ENCODE measurements around the gene CDKN1A. TPM values are rescaled to one million over a fixed set of nuclear protein-coding genes. Genes with fewer than 3 reads are reported as not detected.

CDKN1A gene
- total RNA-seq, 4 donors from 2014 or later: 143 to 200 (median 181) TPM

DNA sequence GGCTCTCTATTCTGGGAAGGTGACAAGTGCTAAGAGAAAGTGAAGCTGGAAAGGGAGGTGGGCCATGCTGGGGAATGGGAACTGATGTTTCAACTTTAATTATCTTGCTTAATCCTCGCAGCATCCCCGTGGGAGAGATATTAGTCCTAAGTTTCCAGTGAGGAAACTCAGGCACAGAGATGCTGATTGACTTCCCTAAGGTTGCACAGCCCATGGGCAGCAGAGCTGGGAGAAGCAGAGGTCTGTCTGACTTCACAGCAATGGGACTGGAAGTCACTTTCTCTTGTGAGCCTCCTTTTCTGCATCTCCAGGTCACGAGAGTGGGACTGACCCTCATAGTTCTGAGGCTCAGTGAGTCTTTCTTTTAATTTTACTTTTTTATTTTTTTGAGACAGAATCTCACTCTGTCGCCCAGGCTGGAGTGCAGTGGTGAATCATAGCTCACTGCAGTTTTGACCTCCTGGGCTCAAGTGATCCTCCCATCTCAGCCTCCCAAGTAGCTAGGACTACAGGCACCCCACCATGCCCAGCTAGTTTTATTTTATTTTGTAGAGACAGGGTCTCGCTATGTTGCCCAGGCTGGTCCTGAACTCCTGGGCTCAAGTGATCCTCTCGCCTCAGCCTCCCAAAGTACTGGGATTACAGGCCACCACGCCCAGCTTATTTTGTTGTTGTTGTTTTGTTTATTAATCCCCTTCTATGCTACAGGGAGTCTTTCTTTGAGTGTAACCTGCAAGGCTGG is 21.7 kb downstream of the CDKN1A start:
- intact Hi-C loops (cut with DNase I; ENCODE audit: low total_unique reads): no loop called here
- TF ChIP-seq POLR2A (IDR thresholded peaks at IDR 0.05): no peak
- TF ChIP-seq, protein P1, sequence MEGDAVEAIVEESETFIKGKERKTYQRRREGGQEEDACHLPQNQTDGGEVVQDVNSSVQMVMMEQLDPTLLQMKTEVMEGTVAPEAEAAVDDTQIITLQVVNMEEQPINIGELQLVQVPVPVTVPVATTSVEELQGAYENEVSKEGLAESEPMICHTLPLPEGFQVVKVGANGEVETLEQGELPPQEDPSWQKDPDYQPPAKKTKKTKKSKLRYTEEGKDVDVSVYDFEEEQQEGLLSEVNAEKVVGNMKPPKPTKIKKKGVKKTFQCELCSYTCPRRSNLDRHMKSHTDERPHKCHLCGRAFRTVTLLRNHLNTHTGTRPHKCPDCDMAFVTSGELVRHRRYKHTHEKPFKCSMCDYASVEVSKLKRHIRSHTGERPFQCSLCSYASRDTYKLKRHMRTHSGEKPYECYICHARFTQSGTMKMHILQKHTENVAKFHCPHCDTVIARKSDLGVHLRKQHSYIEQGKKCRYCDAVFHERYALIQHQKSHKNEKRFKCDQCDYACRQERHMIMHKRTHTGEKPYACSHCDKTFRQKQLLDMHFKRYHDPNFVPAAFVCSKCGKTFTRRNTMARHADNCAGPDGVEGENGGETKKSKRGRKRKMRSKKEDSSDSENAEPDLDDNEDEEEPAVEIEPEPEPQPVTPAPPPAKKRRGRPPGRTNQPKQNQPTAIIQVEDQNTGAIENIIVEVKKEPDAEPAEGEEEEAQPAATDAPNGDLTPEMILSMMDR (IDR thresholded peaks at IDR 0.05): no peak
- 83 to 89% methylated on average over 7 of the region's 7 CpGs for WGBS, 2 donors
- peak in 1 of 2 donors; percentile 31 for DNase-seq (ENCODE audit: low spot score in 2 of 2)
- no peak overlapping the region for H3K4me3 ChIP-seq (ENCODE audit: low read depth, poor library complexity, severe bottlenecking)

DNA sequence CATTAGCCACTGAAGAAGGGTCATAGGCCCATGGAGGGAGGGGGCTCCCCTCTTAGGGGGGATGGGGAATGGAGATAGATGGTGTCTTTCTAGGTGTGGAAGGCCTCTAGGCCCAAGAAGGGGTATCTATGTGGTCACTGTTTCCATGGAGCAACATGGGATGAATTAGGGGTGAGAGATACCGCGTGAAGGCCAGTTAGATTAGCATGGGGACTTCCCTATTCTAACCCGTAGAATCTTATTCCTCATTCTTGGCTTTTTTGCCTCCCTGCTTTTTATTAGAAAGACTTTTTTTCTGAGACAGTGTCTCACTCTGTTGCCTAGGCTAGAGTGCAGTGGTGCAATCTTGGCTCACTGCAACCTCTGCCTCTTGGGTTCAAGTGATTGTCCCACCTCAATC is 22.3 kb downstream of the CDKN1A start:
- 83% methylated on average over 3 of the region's 3 CpGs for WGBS, 2 donors
- DNase-seq (ENCODE audit: low spot score in 2 of 2): peak in 1 of 2 donors; percentile 49
- TF ChIP-seq POLR2A (IDR thresholded peaks at IDR 0.05): no peak
- TF ChIP-seq, protein P1 (IDR thresholded peaks at IDR 0.05): no peak
- intact Hi-C loops (cut with DNase I; ENCODE audit: low total_unique reads): no loop called here
- H3K4me3 ChIP-seq (ENCODE audit: low read depth, poor library complexity, severe bottlenecking): no peak overlapping the region

DNA sequence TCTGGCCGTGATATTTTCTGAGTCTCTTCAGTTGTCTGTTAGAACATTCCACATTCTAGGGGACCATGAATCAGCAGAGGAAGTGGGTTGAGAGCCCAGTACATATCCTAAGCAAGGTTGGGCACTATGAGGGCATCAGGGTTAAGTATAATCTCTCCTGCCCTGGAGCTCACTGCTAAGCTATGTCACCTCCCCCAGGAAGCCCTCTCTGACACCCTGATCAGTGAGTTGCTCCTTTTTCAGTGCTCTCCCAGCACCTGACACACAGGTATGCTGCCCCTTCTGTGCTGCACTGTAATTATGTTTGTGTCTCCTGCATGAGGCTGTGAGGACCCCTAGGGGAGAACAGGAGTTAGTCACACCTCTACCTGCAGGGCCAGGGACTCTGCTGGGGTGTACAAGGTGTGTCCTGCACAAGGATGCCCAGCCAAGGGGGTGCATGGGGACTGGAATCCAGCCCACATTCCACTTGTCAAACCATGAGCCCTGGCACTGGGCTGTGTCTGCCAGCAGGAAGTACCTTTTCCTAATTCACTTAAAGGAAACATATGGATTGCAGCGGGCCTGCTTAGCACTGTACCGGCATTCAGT is 23.0 kb downstream of the CDKN1A start:
- 68 to 77% methylated on average over 3 of the region's 3 CpGs for WGBS, 2 donors

DNA sequence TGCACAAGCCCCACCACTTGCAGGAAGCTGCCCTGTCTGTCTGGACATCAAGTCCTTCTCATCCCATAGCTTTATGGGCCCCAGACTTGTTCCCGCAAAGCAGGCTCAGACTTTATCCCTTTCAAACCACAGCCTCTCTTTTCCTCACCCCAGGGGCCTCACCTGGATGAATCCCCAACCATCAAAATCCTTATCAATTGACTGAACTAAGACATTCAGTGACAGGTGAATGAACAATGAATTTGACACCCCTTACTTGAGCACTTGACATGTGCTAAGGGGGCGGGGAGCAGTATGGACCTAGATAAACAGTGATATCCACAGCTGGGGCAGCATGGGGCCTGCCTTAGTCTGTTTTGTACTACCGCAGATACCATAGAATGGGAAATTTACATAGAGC is 24.1 kb downstream of the CDKN1A start:
- intact Hi-C loops (cut with DNase I; ENCODE audit: low total_unique reads): no loop called here
- no peak overlapping the region for H3K4me3 ChIP-seq (ENCODE audit: low read depth, poor library complexity, severe bottlenecking)
- peak in 1 of 2 donors; percentile 64 for DNase-seq (ENCODE audit: low spot score in 2 of 2)
- WGBS, 2 donors: 91 to 95% methylated on average over 3 of the region's 3 CpGs
- TF ChIP-seq, protein P1 (IDR thresholded peaks at IDR 0.05): no peak
- no peak for TF ChIP-seq POLR2A (IDR thresholded peaks at IDR 0.05)

More for the DNA sequence above, 23.0 kb downstream of the CDKN1A start:
- intact Hi-C loops (cut with DNase I; ENCODE audit: low total_unique reads): no loop called here
- peak in 1 of 2 donors; percentile 61 for DNase-seq (ENCODE audit: low spot score in 2 of 2)
- TF ChIP-seq POLR2A (IDR thresholded peaks at IDR 0.05): no peak
- TF ChIP-seq, protein P1 (IDR thresholded peaks at IDR 0.05): no peak
- H3K4me3 ChIP-seq (ENCODE audit: low read depth, poor library complexity, severe bottlenecking): no peak overlapping the region

DNA sequence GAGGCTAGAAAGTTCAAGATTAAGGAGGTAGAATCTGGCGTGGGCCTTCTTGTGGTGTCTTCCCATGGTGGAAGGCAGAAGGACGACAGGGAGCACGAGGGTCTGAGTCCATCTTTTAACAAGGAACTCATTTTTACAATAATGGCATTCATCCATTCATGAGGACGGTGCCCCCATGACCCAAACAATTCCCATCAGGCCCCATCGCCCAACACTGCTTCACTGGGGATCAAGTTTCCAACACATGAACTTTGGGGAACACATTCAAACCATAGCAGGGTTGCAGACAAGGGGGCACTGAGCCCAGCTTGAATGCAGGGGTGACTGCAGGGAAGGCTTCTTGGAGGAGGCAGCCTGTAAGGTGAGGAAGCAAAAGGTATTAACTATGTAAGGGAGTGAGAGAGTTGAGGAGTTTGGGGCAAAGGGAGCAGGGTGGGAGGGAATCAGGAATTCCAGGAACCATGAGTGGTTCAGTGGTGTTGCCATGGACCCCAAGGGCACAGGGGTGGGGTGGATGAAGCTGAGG is 24.6 kb downstream of the CDKN1A start:
- no peak overlapping the region for H3K4me3 ChIP-seq (ENCODE audit: low read depth, poor library complexity, severe bottlenecking)
- peak in 1 of 2 donors; percentile 79 for DNase-seq (ENCODE audit: low spot score in 2 of 2)
- 97 to 98% methylated on average over 5 of the region's 5 CpGs for WGBS, 2 donors
- intact Hi-C loops (cut with DNase I; ENCODE audit: low total_unique reads): no loop called here
- no peak for TF ChIP-seq POLR2A (IDR thresholded peaks at IDR 0.05)
- TF ChIP-seq, protein P1 (IDR thresholded peaks at IDR 0.05): no peak

All from lower leg skin (tissue), 4 donors.